Small intestine (tissue), 7 donors: ENCODE measurements around the gene DPP6. TPM values are rescaled to one million over a fixed set of nuclear protein-coding genes. Genes with fewer than 3 reads are reported as not detected.

ENCODE experiments used
- DNase-seq, 2 donors: peaks; one replicate each; pipeline versions ENCODE4 v3.0.0 to v3.0.0-alpha.2; 2013
- FAIRE-seq: peaks from 2 replicates; lab custom pipeline; 2012; peaks lifted over from hg19 to GRCh38; lab: Jason Lieb, UNC
- H3K27ac ChIP-seq, 3 donors: one replicate each; pipeline ENCODE4 v1.5.1; 2013; ENCODE audit warnings: low read length in 2 of 3, mild to moderate bottlenecking in 2 of 3, control low read depth in 1 of 3, inconsistent platforms in 1 of 3, low read depth in 1 of 3, moderate library complexity in 1 of 3
- H3K27me3 ChIP-seq, 3 donors: one replicate each; pipeline ENCODE4 v1.6.1; 2013; ENCODE audit warnings: low read length in 3 of 3, inconsistent platforms in 1 of 3; ENCODE audit not compliant: control insufficient read depth in 3 of 3, insufficient read depth in 3 of 3
- H3K36me3 ChIP-seq, 3 donors: one replicate each; pipeline ENCODE4 v1.6.1; 2013; ENCODE audit warnings: low read length in 3 of 3, inconsistent platforms in 1 of 3, low read depth in 1 of 3, mild to moderate bottlenecking in 1 of 3, moderate library complexity in 1 of 3; ENCODE audit not compliant: control insufficient read depth in 3 of 3, insufficient read depth in 2 of 3
- H3K4me1 ChIP-seq, 3 donors: one replicate each; pipeline ENCODE4 v1.6.1; 2013; ENCODE audit warnings: low read length in 2 of 3, inconsistent platforms in 1 of 3, low read depth in 1 of 3, mild to moderate bottlenecking in 1 of 3, moderate library complexity in 1 of 3; ENCODE audit not compliant: control insufficient read depth in 3 of 3, insufficient read depth in 2 of 3
- H3K4me3 ChIP-seq, 3 donors: one replicate each; pipeline ENCODE4 v1.5.1; 2013; ENCODE audit warnings: low read length in 3 of 3, control low read depth in 1 of 3, inconsistent platforms in 1 of 3, low read depth in 1 of 3, mild to moderate bottlenecking in 1 of 3, moderate library complexity in 1 of 3
- H3K9me3 ChIP-seq, 2 donors: one replicate each; pipeline ENCODE4 v1.6.1; 2013; ENCODE audit warnings: low read depth in 1 of 2, low read length in 1 of 2; ENCODE audit not compliant: control insufficient read depth in 2 of 2, insufficient read depth in 1 of 2
- WGBS, 3 donors: extraction: QIAGEN DNeasy Blood & Tissue Kit; methylation state at CpG; one replicate each; pipeline ENCODE4 v1.1.7; 2013; 5-methylcytosine and 5-hydroxymethylcytosine counted together
- polyA plus RNA-seq, 4 donors: library from polyadenylated mRNA; stranded (reverse) in 3 of 4; unstranded in 1 of 4; fragments of 200-250 nt in 3 of 4; fragments of 120-200 nt in 1 of 4; gene quantifications; one replicate each; pipeline versions ENCODE4 v1.2.1 to v1.2.3, GENCODE V29; 2013
- donor health status: healthy with polysubstance abuse.
- donor health status: control.
- donor health status: control.
- donor health status: Bipolar disorder and iron deficiency.
- donor health status: healthy.

DPP6 gene
- polyA plus RNA-seq, 4 donors = 0.80 to 1.8 TPM; not detected in 2

DNA sequence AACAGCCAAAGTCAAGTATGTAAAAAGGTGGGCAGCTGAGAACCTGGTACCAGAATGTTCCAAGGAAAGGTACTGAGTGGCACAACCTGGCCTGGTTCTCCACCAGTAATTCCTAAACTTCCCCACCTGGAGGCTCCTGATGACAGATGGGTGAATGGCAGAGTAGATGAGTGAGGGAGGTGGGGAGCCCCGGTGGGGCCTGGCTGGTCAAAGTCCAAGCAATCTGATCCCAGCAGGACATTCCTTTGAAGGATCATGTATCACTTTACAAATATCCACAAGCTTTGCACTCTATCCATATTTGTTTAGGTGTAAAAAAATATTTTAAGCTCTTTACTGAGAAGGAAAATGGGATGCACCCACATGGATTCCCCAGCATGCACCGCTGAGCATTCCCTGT is 250.2 kb downstream of the DPP6 start:
- DNase-seq (no peak), FAIRE-seq (no peak)
- Histone ChIP-seq H3K4me3 (no peak overlapping the region), H3K36me3 (no peaks in the 10 kb centered on the region), H3K9me3 (peaks cover 0 to 2% of the 10 kb centered on the region in 2 donors), H3K27ac (no peak overlapping the region), H3K4me1 (no peaks in the 10 kb centered on the region), H3K27me3 (peaks cover 0 to 2% (median 0%) of the 10 kb centered on the region in 3 donors)
- 28 to 56% (median 51%) methylated on average over 2 of the region's 2 CpGs for WGBS, 3 donors

DNA sequence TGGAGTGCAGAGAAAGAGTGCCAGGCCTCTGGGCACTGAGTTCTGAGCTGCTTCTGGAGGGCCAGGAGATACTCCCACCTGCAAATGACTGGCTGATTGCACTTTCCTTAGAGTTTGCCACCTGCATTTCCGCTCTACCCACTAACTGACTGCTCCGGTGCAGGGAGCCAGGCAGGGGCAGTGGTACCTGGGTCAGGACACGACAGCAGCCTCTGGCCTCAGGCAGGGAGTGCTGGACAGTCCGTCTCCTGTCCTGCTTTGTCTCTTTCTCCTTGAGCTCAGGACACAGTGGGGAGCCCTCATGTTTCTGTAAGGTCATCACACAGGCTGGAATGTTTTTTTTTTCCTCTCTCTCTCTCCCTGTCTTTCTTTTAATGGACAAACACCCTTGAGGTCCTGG is 252.0 kb downstream of the DPP6 start:
- Histone ChIP-seq H3K4me3 (no peak overlapping the region), H3K27ac (no peak overlapping the region), H3K36me3 (no peaks in the 10 kb centered on the region), H3K9me3 (peaks cover 0 to 2% of the 10 kb centered on the region in 2 donors), H3K4me1 (no peaks in the 10 kb centered on the region), H3K27me3 (peaks cover 0 to 2% (median 0%) of the 10 kb centered on the region in 3 donors)
- FAIRE-seq (no peak), DNase-seq (no peak)
- WGBS, 3 donors = 60 to 63% (median 62%) methylated on average over 4 of the region's 4 CpGs

DNA sequence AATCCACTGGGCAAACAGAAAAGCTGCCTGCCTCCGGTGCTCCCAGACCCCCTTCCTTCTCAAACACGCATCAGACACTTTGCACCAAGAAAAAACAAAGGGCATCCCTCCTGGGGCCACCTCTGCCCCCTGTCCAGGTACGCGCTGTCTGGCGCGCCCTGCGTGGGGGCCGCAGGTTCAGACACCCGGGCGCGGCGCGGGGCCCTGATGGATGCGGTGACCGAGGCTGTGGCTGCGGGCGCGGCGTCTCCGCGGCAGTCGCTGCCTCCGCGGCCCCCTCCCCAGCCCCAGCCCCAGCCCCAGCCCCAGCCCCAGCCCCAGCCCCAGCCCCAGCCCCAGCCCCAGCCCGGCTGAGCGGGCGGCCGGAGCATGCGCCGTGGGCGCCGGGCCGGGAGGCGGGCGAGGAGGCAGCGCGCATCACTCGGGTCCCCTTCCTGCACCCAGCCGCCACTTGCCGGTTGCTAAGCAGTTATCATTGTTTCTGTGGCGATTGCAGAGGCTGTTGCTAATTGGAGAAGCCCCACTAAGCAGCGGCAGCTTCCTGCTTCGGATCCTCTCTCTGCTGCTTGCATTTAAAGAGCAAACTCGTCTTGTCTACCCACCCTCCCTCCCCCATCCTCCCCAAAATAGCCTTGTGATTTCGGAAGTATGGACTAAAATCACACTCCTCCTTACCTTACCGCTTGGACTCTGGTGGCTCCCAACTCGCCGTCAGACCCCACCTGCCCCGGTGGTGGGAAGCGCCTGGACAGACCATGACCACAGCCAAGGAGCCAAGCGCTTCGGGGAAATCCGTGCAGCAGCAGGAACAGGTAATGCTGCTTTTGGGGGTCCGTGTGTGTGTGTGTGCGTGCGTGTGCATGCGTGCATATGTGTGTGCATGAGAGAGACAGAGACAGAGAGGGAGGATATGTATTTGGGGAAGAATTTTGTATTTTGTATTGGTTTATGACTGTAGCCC is 252.8 kb downstream of the DPP6 start:
- H3K27ac ChIP-seq = no peak overlapping the region
- no peaks in the 10 kb centered on the region for H3K36me3 ChIP-seq
- no peaks in the 10 kb centered on the region for H3K4me1 ChIP-seq
- DNase-seq = no peak
- FAIRE-seq = no peak
- peaks cover 0 to 2% (median 0%) of the 10 kb centered on the region in 3 donors for H3K27me3 ChIP-seq
- peaks cover 0 to 2% of the 10 kb centered on the region in 2 donors for H3K9me3 ChIP-seq
- WGBS, 3 donors = 11 to 35% (median 33%) methylated on average over 40 to 57 of the region's 57 CpGs
- no peak overlapping the region for H3K4me3 ChIP-seq

DNA sequence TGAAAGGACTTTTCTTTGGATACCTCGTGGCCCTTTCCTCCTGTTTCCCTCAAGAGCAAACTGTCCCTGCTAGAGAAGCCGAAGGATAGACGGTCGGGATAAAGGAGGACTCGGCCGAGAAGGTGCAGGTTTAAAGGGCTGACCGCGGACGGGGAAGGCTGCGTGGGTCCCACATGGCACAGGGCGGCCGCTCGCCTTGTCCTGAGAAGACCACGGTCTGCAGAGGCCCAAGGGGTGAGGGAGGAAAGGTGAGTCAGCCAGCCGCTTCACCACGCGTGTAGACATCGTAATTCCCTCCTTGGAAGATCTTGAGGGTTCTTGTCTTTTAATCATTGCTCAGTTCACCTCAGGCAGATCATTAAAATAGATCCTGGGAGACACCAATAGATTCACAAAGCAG is 253.8 kb downstream of the DPP6 start:
- DNase-seq (no peak), FAIRE-seq (no peak)
- H3K4me1 ChIP-seq = no peaks in the 10 kb centered on the region
- no peak overlapping the region for H3K4me3 ChIP-seq
- H3K27me3 ChIP-seq = peaks cover 0 to 2% (median 0%) of the 10 kb centered on the region in 3 donors
- no peaks in the 10 kb centered on the region for H3K36me3 ChIP-seq
- no peak overlapping the region for H3K27ac ChIP-seq
- WGBS, 3 donors = 82 to 87% (median 87%) methylated on average over 18 of the region's 18 CpGs
- H3K9me3 ChIP-seq = peaks cover 0 to 2% of the 10 kb centered on the region in 2 donors

DNA sequence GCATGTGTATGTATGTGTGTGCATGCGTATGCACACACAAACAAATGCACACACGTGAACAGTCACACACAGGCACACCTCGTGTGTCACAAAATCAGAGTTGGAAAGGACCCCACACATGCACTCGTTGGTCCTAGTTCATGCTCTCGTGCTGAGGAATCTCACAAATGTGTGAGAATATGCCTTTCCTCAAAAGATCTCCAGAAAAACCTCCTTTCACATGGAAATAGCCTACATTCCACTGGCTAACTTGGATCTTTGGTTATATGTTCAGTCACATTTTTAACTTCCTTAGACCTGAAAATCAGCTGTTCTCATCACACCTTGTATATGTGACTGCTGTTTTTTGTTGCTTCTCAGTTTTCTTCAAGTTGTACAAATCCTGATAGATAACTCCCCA is 256.7 kb downstream of the DPP6 start:
- no peak for DNase-seq
- H3K36me3 ChIP-seq = no peaks in the 10 kb centered on the region
- FAIRE-seq = no peak
- H3K27me3 ChIP-seq = peaks cover 0 to 2% (median 0%) of the 10 kb centered on the region in 3 donors
- no peak overlapping the region for H3K4me3 ChIP-seq
- H3K4me1 ChIP-seq = no peaks in the 10 kb centered on the region
- no peak overlapping the region for H3K27ac ChIP-seq
- WGBS, 3 donors = 50 to 58% (median 53%) methylated on average over 5 of the region's 5 CpGs
- no peaks in the 10 kb centered on the region for H3K9me3 ChIP-seq

DNA sequence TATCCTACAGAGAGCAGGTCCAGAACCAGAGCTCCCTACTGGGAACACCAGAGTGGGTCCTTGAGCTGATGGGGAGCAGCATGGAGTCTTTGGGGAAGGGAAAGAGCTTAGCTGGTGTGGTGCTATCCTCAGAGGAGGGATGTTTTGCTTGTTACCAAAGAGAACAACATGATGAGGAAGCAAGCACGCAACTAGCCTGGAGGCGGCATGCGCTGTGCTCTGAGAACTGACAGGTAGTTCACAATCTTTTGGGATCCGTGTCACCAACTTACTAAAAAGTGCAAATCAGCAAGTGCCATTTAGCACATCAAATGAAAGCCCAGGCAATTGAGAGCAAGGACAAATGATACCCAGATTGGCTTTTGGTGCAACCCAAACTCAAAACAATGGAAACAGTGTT is 257.9 kb downstream of the DPP6 start:
- H3K9me3 ChIP-seq = no peaks in the 10 kb centered on the region
- no peak overlapping the region for H3K27ac ChIP-seq
- H3K27me3 ChIP-seq = peaks cover 0 to 4% (median 0%) of the 10 kb centered on the region in 3 donors
- H3K36me3 ChIP-seq = no peaks in the 10 kb centered on the region
- 78 to 91% (median 86%) methylated on average over 4 of the region's 4 CpGs for WGBS, 3 donors
- no peaks in the 10 kb centered on the region for H3K4me1 ChIP-seq
- FAIRE-seq (no peak), DNase-seq (no peak)
- no peak overlapping the region for H3K4me3 ChIP-seq

DNA sequence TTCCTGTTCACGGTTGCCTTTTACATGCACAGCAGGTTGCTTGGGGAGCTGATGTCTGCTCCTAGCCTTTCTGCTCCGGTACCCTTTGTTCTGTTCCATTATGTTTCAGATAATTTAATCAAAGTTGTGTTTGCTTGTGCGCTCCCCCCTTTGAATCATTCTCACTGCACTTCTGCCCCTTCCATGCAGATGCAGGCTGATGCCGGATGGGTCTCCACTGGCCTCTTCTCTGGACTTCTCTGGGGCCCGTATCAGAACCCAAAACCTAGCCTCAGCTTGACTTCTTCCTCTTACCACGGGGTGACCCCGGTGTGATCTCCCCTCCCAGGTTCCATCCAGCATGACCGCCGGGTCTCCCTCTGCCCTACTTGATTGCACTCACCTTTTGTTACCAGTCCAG is 272.0 kb downstream of the DPP6 start:
- Histone ChIP-seq H3K36me3 (no peaks in the 10 kb centered on the region), H3K9me3 (no peaks in the 10 kb centered on the region), H3K4me3 (no peak overlapping the region), H3K4me1 (no peaks in the 10 kb centered on the region), H3K27ac (no peak overlapping the region), H3K27me3 (no peaks in the 10 kb centered on the region)
- 87 to 90% (median 90%) methylated on average over 9 of the region's 9 CpGs for WGBS, 3 donors
- DNase-seq (no peak), FAIRE-seq (no peak)

DNA sequence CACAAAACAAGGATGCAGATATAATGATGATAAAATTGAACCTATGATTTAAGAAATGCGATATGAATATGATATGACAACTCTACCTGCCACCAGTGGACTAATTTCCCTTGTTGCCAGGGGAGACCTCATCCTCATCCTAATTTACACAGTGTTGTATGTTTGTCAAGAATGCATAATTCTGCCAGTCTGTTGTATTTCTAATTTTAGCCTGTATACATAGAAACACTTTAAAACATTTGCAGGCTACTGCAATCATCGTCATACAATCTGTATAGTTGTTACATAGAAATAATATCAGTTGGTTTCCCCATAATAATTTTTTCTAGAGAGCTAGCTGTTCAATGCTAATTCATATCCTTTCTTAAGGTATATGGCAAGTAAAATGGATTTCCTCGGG is 274.2 kb downstream of the DPP6 start:
- FAIRE-seq (no peak), DNase-seq (no peak)
- Histone ChIP-seq H3K9me3 (no peaks in the 10 kb centered on the region), H3K27me3 (no peaks in the 10 kb centered on the region), H3K4me3 (no peak overlapping the region), H3K27ac (no peak overlapping the region), H3K4me1 (no peaks in the 10 kb centered on the region), H3K36me3 (no peaks in the 10 kb centered on the region)
- 49 to 87% (median 62%) methylated on average over 3 of the region's 3 CpGs for WGBS, 3 donors
